GM18951 (cell line): ENCODE results near the gene ADSS1.

Source experiments
- POLR2A ChIP-seq: IDR thresholded peaks from 4 replicates; pipeline ENCODE4 v1.6.1; 2011; ENCODE audit warnings: mild to moderate bottlenecking; ENCODE audit not compliant: insufficient read length, insufficient read depth; ENCODE audit errors: extremely low read depth
- in situ Hi-C: fragments of 300-500 bp; cut with MboI; formaldehyde crosslinking; loops from one replicate; pipeline ENCODE4 v1.12.0; 2022; ENCODE audit warnings: low sequenced_read_pairs, mixed read lengths, inconsistent platforms; ENCODE audit not compliant: unreplicated experiment

Gene ADSS1

GRCh38 chr14:104751539-104752422 is 27.8 kb downstream of the ADSS1 start:
- in situ Hi-C loops = no loop called here
- TF ChIP-seq POLR2A = no peak

GRCh38 chr14:104752423-104752734 is 28.4 kb downstream of the ADSS1 start:
- in situ Hi-C loops = no loop called here
- TF ChIP-seq POLR2A = peak; percentile 44

GRCh38 chr14:104752735-104753527 is 28.9 kb downstream of the ADSS1 start, which contains the start of gene SIVA1:
SIVA1 (plus strand) TSS chr14:104753147; CDS start chr14:104753202, 55 bp downstream.
- in situ Hi-C loops = no loop called here
- TF ChIP-seq POLR2A = peak; percentile 80

- no peak for TF ChIP-seq POLR2A
- in situ Hi-C loops = no loop called here
Observed at GRCh38 chr14:104753528-104754212, 29.6 kb downstream of the ADSS1 start.

GRCh38 chr14:104754213-104754851 is 30.3 kb downstream of the ADSS1 start:
- TF ChIP-seq POLR2A = no peak
- in situ Hi-C loops = no loop called here

GRCh38 chr14:104755621-104756020 is 31.6 kb downstream of the ADSS1 start:
- no peak for TF ChIP-seq POLR2A
- in situ Hi-C loops = no loop called here

- in situ Hi-C loops = no loop called here
- no peak for TF ChIP-seq POLR2A
Observed at GRCh38 chr14:104756477-104757237, 32.6 kb downstream of the ADSS1 start.

- in situ Hi-C loops = no loop called here
- no peak for TF ChIP-seq POLR2A
Observed at GRCh38 chr14:104757238-104757585, 33.2 kb downstream of the ADSS1 start.

- in situ Hi-C loops = no loop called here
- TF ChIP-seq POLR2A = no peak
Observed at GRCh38 chr14:104757681-104758392, 33.8 kb downstream of the ADSS1 start.

- in situ Hi-C loops = no loop called here
- no peak for TF ChIP-seq POLR2A
Observed at GRCh38 chr14:104758981-104759969, 35.2 kb downstream of the ADSS1 start.

GRCh38 chr14:104765517-104765916 is 41.5 kb downstream of the ADSS1 start:
- TF ChIP-seq POLR2A = no peak
- in situ Hi-C loops = no loop called here
